ENCODE data around the gene RIBC1.
A peak's percentile ranks its signal among the peaks of the same experiment; 100 is the strongest.
"Not testable (repeated sequence)": the region's sequence is repeated elsewhere in the genome, so short reads cannot be mapped to it uniquely, and the experiment has no call there.

The RIBC1 gene

GRCh38 chrX:53422861-53423306 is at the start of gene RIBC1:
TSS of gene RIBC1 (plus strand) at chrX:53422873. CDS start at chrX:53426277, 3,404 bp downstream.
- no peak for DNase-seq

DNA sequence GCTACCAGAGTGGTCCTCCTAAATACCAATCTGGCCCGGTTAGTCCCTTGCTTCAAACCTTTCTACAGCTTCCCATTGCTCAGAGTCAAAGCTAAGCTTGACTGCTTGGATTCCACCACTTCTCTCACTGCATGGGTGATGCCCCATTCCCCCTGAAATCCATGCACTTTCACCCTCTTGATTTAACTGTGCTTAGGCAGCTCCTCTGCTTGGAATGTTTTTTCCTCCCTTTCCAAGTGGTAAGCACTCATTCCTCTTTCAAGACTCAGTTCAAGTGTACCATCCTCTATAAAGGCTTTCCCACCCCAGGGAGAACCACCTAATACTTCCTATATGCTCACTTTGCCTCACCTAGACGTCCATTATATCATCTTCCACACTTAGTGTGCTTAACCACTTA is 49.4 kb upstream of the RIBC1 start:
- no peak for DNase-seq

DNA sequence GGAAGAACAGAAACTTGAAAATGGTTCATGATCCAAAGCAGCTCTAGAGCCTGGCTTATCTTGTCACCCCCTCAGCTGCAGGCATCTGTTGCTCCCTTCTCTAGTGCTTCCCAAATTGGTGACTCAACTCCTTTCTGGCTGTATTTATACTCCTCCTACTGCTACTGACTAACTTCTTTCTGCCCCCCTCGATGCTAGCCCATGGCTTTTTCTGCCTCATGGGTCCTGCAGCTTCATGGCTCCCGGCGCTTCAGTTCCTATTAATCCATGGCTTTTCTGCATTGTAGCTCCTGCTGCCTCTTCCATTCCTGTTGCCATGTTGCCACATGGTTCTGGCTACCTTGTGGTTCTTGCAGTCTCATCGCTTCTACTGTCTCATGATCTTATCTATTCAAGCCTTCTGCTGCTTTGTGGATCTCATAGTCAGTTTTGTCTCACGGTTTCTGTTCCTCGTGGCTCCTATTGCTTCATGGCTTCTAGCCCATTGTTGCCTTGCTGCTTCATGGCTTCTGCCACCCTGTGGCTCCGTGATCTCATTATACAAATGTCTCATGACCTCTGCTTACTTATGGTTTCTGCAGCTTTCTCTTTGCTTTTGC is 48.4 kb upstream of the RIBC1 start:
- no peak for DNase-seq

GRCh38 chrX:53374923-53375322 is 47.8 kb upstream of the RIBC1 start:
- DNase-seq, result no peak

DNA sequence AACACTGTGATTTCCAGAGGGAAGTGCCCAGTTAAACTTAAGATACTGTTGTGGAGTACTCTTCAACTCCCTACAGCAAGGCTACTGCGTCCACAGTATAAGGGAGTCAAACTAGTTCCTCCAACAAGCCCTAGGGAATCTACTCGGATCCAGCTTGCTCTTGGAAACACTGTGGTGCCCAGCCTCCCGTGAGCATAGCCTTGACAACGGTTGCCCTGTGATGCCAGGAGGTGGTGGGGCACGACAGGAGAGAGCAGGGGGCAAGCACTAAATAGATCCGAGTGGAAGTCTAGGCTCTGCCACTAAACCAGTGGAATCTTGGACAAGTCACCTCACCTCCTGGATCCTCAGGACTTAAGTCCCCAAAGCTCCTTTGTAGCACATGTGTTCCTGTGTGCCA is 45.8 kb upstream of the RIBC1 start:
- DNase-seq, result no peak

GRCh38 chrX:53377464-53377863 is 45.2 kb upstream of the RIBC1 start:
- DNase-seq, result no peak

DNA sequence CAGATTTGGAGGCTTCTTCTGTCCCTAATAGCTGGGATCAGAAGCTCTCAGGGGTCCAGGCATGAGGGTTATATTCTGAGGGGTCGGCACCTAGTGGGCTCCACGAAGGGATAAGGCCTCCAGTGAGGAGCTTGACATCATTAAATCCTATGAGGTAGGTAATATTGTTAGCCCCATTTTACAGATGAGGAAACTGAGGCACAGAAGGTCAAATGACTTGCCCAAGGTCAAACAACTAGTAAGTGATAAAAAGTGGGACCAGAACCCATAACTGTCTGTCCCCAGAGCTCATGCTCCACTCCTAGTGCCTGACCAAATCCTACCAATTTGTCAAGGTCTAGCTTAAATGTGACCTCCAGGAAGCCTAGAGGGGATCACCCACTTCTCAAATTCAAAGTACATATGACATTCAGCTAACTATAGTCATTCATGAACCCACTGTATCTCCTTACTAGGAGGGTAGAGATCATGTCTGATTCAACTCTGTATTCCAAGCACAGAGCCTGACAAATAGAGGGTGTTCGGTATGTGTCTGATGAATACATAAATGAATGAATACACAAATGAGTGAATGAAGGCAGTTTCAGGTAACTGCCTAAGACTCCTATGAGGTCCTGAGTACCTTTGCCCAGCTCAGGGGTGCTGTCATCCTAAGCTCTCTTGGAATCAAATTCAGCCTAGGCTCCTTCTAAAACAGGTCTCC is 43.5 kb upstream of the RIBC1 start:
- no peak for DNase-seq

- DNase-seq, result no peak
These were observed 42.9 kb upstream of the RIBC1 start for GRCh38 chrX:53379747-53380146.

- DNase-seq, result no peak
These were observed 39.1 kb upstream of the RIBC1 start for GRCh38 chrX:53383376-53384076.

- DNase-seq, result no peak
These were observed 26.9 kb upstream of the RIBC1 start for GRCh38 chrX:53395605-53396298.

DNA sequence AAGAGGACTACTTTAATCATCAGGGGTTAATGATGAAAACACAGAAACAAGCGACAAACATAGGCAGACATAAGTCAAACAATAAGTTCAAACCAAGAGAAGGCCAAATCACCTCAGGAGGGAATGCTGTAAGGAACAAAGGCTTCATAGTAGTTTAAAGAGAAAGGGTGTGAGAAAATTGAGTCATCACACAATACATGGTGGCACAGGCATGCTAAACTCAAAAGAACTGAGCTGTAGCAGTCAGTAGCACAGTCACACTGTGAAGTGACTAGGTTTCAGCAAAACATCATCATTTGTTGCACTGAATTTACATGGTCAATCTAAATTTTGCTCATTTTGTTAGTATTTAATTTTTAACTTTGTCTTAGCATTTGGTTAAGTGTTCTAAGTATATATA is 24.5 kb upstream of the RIBC1 start:
- no peak for DNase-seq

- DNase-seq, result no peak
These were observed 19.1 kb upstream of the RIBC1 start for GRCh38 chrX:53403535-53403934.

GRCh38 chrX:53412446-53412845 is 10.2 kb upstream of the RIBC1 start:
- no peak for DNase-seq

- DNase-seq, result not testable (repeated sequence)
These were observed 2.3 kb upstream of the RIBC1 start for GRCh38 chrX:53420351-53420750.

DNA sequence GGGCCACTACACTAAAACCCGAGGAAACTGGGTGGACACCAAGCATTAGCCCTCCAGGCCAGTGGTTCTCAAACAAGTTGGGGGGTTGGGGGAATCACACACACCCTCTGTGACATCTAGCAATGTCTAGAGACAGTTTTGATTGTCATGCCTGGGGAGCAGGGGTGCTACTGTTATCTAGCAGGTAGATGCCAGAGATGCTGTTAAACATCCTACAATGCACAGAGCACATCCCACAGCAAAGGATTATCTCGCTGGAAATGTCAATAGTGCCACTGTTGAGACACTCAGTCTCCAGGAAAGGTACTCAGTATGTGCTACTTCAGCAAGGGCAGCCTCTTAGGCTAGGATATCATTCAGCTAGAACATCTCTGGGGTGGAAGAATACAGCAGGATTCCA is 1.5 kb upstream of the RIBC1 start:
- DNase-seq, result no peak

- DNase-seq, result no peak
These were observed 944 bp upstream of the RIBC1 start for GRCh38 chrX:53421772-53422085.

GRCh38 chrX:53422086-53422860 is 400 bp upstream of the RIBC1 start, which contains the start of gene SMC1A:
TSS of gene SMC1A (minus strand) at chrX:53422654. CDS start at chrX:53422600, 54 bp downstream.
- peak; percentile 93 for DNase-seq

DNA sequence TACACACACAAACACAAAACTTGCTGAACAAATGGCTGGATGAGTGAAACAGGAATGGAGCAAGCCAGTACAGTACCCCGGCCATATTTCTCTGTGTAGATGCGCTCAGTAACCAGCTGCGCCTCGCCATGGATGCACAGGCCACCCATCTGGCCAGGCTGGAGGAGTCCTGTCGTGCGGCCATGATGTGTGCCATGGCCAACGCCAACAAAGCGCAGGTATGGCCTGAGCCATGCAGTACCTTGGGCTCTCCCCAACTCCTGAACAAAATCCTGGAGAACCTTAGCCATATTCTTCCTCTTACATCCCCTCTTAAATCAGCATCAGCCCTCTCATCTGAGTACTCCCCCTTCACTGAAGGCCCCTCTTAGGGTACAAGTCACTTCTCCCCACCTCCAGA is 7.1 kb downstream of the RIBC1 start:
- DNase-seq, result no peak

DNA sequence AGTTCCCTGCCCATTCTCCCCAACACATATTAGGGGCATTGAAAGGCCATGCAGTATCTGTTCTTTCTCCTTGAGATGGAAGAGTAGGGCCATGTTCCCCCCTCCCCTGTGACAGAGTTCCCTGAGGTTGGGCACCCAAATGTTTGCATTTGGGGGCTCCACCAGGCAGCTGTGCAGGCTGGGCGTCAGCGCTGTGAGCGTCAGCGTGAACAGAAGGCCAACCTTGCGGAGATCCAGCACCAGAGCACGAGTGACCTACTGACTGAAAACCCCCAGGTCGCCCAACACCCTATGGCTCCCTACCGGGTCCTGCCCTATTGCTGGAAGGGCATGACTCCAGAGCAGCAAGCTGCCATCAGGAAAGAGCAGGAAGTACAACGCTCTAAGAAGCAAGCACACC is 7.6 kb downstream of the RIBC1 start:
- no peak for DNase-seq

DNA sequence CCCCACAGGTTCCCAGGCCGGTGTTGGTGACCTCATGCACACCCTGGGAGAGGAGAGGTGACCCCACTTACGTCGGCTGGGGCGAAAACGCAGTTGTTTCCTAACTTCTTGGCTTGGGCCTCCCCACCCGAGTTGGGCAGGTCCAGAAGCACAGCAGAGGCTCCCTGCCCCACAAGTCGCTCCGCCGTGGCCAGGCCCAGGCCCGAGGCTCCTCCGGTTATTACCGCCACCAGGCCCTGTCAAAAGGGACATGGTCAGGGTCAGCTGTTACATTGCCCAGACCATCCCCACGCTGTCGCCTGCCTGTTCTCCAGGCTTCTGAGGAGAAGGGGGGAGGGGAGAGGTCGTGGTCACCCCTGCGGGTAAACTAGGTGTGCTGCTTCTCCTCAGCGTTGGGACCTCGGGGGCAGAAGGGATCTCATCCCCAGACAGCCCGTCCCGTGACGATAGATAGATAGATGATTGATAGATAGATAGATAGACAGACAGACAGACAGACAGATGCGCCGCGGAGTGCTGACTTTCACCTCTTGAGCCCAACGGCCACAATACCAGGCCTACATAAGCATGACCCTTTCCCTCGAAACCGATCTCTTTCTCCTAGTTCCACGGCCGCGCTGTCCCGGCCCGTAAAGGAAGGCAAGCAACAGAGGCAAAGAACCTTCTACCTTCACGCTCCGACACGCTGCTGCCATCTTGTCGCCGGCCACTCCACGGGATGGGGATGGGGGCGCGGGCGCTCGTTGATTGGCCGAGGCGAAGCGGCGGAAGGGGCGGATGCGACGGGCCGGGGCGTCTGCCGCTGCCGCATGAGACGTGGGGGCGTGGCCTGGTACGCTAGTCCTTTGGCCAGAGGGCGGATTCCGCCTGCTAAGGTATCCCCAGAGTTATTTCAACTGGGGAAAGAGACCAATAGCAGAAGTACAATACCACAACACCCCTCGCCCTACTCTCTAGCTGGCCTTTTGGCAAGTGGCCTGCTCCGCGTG is 11.3 kb downstream of the RIBC1 start, which contains the start of gene HSD17B10:
TSS of gene HSD17B10 (minus strand) at position 720 of the 989 bp plus-strand sequence. CDS start at position 695, 25 bp downstream.
- peak; percentile 88 for DNase-seq

GRCh38 chrX:53435997-53436396 is 13.3 kb downstream of the RIBC1 start:
- peak; percentile 67 for DNase-seq

Data from stimulated activated CD8-positive, alpha-beta memory T cell treated with anti-CD3 and anti-CD28 coated beads, Interleukin-4, amount 100 ng/mL, for 48 hours (primary cell).